SK-N-MC (cell line): ENCODE results near the gene PAIP1.

Experiments used
- DNase-seq: peaks from one replicate; pipeline ENCODE4 v3.0.0-alpha.2; 2011; ENCODE audit warnings: low read depth, low spot score
- H3K27ac ChIP-seq: fragments of 200-600 bp; sonication (generic); 2 replicates; pipeline ENCODE4 v1.5.1; 2016; ENCODE audit warnings: mixed run types
- H3K36me3 ChIP-seq: fragments of 200-600 bp; sonication (generic); 2 replicates; pipeline ENCODE4 v1.6.1; 2017; ENCODE audit warnings: antibody characterized with exemption, low read length, mixed read lengths; ENCODE audit not compliant: insufficient read depth
- H3K4me3 ChIP-seq: fragments of 200-600 bp; sonication (generic); 2 replicates; pipeline ENCODE4 v1.5.1; 2016
- H3K9ac ChIP-seq: fragments of 200-600 bp; sonication (generic); 2 replicates; pipeline ENCODE4 v1.8.0; 2017; ENCODE audit warnings: mixed run types, mixed read lengths; ENCODE audit not compliant: insufficient read length
- H3K9me3 ChIP-seq: fragments of 200-600 bp; sonication (generic); 2 replicates; pipeline ENCODE4 v1.6.1; 2017; ENCODE audit warnings: low read depth, mild to moderate bottlenecking, antibody characterized with exemption, low read length, moderate library complexity, mixed read lengths
- EZH2 ChIP-seq: fragments of 200-600 bp; sonication (generic); IDR thresholded peaks from one replicate; pipeline ENCODE4 v1.6.1; 2017; ENCODE audit warnings: antibody characterized with exemption
- FOXP2 ChIP-seq: optimal IDR thresholded peaks from 2 replicates; pipeline ENCODE3; 2011; ENCODE audit warnings: mild to moderate bottlenecking, moderate library complexity; ENCODE audit not compliant: insufficient read depth; ENCODE audit errors: extremely low read length, control extremely low read depth
- POLR2AphosphoS5 ChIP-seq: IDR thresholded peaks from 2 replicates; pipeline ENCODE4 v1.6.1; 2012; ENCODE audit warnings: mild to moderate bottlenecking, low read depth, low read length, borderline replicate concordance

PAIP1 gene

GRCh38 chr5:43573058-43573457 is 16.2 kb upstream of the PAIP1 start:
- DNase-seq, result no peak
- H3K27ac ChIP-seq, result no peak overlapping the region
- H3K9ac ChIP-seq, result peak overlapping the region; percentile 5
- TF ChIP-seq EZH2 (no peak), FOXP2 (no peak), POLR2AphosphoS5 (no peak)
- peaks cover 7% of the 10 kb centered on the region for H3K36me3 ChIP-seq
- peaks cover 5% of the 10 kb centered on the region; the same call in 1 of the 2 replicates for H3K9me3 ChIP-seq
- H3K4me3 ChIP-seq, result no peak overlapping the region

DNA sequence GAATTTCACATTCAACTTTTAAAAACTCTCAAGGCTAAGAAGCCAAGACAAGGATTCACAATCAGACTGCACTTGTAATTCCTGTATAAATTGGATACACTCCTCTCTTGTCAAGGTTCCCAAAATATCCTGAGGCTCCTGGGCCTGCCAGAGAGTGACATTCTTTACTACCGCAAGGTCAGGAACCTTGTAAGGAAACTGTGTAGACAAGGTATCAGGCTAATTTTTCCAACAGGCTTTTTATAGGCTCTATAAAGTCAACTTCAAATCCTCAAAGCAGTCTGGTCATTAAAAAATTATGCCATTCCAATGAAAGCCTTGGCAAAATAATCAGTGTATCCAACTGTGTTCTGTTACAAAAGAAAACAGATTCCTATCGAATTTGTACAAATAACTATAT is 15.5 kb upstream of the PAIP1 start:
- no peak for DNase-seq
- H3K9me3 ChIP-seq, result peaks cover 5% of the 10 kb centered on the region; the same call in 1 of the 2 replicates
- TF ChIP-seq POLR2AphosphoS5 (no peak), FOXP2 (no peak), EZH2 (no peak)
- H3K4me3 ChIP-seq, result no peak overlapping the region
- H3K9ac ChIP-seq, result peak overlapping the region; percentile 51
- H3K27ac ChIP-seq, result peak overlapping the region; percentile 54; the same call in 1 of the 2 replicates
- peaks cover 7% of the 10 kb centered on the region for H3K36me3 ChIP-seq

GRCh38 chr5:43571237-43571636 is 14.4 kb upstream of the PAIP1 start:
- no peak for TF ChIP-seq EZH2
- TF ChIP-seq FOXP2, result no peak
- TF ChIP-seq POLR2AphosphoS5, result no peak
- no peak for DNase-seq
- peaks cover 2% of the 10 kb centered on the region; the same call in 1 of the 2 replicates for H3K9me3 ChIP-seq
- H3K4me3 ChIP-seq, result no peak overlapping the region
- H3K36me3 ChIP-seq, result peaks cover 7% of the 10 kb centered on the region
- H3K9ac ChIP-seq, result no peak overlapping the region
- no peak overlapping the region for H3K27ac ChIP-seq

GRCh38 chr5:43570450-43571158 is 13.7 kb upstream of the PAIP1 start:
- Histone ChIP-seq H3K9ac (no peak overlapping the region), H3K9me3 (no peaks in the 10 kb centered on the region), H3K4me3 (no peak overlapping the region), H3K27ac (no peak overlapping the region), H3K36me3 (peaks cover 7% of the 10 kb centered on the region)
- no peak for DNase-seq
- TF ChIP-seq POLR2AphosphoS5 (no peak), FOXP2 (no peak), EZH2 (no peak)

- no peak overlapping the region for H3K27ac ChIP-seq
- H3K9ac ChIP-seq, result no peak overlapping the region
- no peaks in the 10 kb centered on the region for H3K9me3 ChIP-seq
- TF ChIP-seq FOXP2 (no peak), EZH2 (no peak), POLR2AphosphoS5 (no peak)
- DNase-seq, result no peak
- no peak overlapping the region for H3K4me3 ChIP-seq
- H3K36me3 ChIP-seq, result no peaks in the 10 kb centered on the region
Measured at GRCh38 chr5:43569236-43569746, 12.4 kb upstream of the PAIP1 start.

- no peak overlapping the region for H3K27ac ChIP-seq
- H3K9me3 ChIP-seq, result no peaks in the 10 kb centered on the region
- no peak for TF ChIP-seq EZH2
- no peak for TF ChIP-seq FOXP2
- no peak for TF ChIP-seq POLR2AphosphoS5
- H3K9ac ChIP-seq, result no peak overlapping the region
- no peaks in the 10 kb centered on the region for H3K36me3 ChIP-seq
- H3K4me3 ChIP-seq, result no peak overlapping the region
- no peak for DNase-seq
Measured at GRCh38 chr5:43567967-43568366, 11.1 kb upstream of the PAIP1 start.

DNA sequence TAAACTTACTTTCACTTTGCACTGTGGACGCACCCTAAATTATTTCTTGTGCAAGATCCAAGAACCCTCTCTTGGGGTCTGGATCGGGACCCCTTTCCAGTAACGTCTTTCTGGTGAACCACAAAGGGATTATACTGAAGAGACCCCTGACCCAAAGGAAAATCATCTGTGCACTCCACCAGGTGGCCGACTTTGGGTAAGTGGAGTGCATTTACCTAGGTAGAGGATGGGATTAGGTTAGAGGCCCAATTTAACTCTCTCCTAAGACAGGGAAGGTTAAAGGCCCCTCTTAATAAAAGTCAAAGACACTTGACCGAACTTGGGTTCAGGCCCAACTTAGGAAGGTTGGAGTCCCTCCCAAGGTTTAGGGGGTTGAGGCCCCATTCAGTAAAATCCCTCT is 8.2 kb upstream of the PAIP1 start:
- DNase-seq, result no peak
- no peak overlapping the region for H3K4me3 ChIP-seq
- H3K27ac ChIP-seq, result no peak overlapping the region
- H3K9ac ChIP-seq, result no peak overlapping the region
- TF ChIP-seq EZH2, result no peak
- TF ChIP-seq POLR2AphosphoS5, result no peak
- TF ChIP-seq FOXP2, result no peak
- no peaks in the 10 kb centered on the region for H3K36me3 ChIP-seq
- H3K9me3 ChIP-seq, result no peaks in the 10 kb centered on the region

- no peak for TF ChIP-seq EZH2
- no peak for TF ChIP-seq FOXP2
- no peak for TF ChIP-seq POLR2AphosphoS5
- DNase-seq, result no peak
- Histone ChIP-seq H3K4me3 (no peak overlapping the region), H3K9me3 (no peaks in the 10 kb centered on the region), H3K9ac (no peak overlapping the region), H3K36me3 (no peaks in the 10 kb centered on the region), H3K27ac (no peak overlapping the region)
Measured at GRCh38 chr5:43564289-43564850, 7.5 kb upstream of the PAIP1 start.
